ENCODE results near the gene PCDH17.

Gene PCDH17, protein sequence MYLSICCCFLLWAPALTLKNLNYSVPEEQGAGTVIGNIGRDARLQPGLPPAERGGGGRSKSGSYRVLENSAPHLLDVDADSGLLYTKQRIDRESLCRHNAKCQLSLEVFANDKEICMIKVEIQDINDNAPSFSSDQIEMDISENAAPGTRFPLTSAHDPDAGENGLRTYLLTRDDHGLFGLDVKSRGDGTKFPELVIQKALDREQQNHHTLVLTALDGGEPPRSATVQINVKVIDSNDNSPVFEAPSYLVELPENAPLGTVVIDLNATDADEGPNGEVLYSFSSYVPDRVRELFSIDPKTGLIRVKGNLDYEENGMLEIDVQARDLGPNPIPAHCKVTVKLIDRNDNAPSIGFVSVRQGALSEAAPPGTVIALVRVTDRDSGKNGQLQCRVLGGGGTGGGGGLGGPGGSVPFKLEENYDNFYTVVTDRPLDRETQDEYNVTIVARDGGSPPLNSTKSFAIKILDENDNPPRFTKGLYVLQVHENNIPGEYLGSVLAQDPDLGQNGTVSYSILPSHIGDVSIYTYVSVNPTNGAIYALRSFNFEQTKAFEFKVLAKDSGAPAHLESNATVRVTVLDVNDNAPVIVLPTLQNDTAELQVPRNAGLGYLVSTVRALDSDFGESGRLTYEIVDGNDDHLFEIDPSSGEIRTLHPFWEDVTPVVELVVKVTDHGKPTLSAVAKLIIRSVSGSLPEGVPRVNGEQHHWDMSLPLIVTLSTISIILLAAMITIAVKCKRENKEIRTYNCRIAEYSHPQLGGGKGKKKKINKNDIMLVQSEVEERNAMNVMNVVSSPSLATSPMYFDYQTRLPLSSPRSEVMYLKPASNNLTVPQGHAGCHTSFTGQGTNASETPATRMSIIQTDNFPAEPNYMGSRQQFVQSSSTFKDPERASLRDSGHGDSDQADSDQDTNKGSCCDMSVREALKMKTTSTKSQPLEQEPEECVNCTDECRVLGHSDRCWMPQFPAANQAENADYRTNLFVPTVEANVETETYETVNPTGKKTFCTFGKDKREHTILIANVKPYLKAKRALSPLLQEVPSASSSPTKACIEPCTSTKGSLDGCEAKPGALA (N-terminal part only)

DNA sequence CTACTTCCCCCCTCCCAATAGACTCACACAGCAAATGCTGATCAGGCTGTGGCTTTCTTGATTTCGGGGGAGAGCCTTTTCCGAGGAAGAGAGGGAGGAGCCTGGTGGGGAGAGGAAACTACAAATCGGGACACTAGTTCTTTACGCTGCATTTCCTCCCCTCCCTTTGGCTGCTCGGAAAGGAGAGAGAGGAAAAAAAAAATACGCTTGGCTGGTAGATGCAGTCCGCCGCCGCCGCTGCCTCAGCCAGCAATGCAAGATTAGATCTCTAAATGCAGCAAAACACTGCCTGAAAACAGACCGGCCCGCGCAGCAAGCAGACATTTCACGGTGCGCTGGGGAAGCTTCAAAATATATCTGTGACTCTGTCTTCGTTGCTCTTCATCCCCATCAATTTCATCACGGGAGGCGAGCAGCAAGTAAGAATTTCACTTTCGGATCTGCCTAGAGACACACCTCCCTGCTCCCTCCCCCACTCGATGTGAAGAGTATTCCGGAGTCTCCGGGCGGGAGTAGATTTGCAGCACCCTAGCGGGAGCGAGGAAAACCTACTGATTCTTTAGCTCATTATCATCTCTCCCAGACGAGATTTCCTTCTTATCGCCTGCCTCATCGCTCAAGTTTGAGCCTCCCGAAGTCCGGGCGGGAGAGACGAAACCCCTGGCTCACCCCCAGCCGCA is at the start of gene PCDH17:
Gene PCDH17 (plus strand): TSS at position 149 of the 680 bp plus-strand sequence. CDS start 803 bp downstream, outside the sequence.
- Histone ChIP-seq H3K27ac (peak within 1 kb of the TSS in 3 of 21 experiments; percentile 7 to 47 (median 22)), H3K4me3 (peak within 1 kb of the TSS; percentile 23 to 44 (median 33))

DNA sequence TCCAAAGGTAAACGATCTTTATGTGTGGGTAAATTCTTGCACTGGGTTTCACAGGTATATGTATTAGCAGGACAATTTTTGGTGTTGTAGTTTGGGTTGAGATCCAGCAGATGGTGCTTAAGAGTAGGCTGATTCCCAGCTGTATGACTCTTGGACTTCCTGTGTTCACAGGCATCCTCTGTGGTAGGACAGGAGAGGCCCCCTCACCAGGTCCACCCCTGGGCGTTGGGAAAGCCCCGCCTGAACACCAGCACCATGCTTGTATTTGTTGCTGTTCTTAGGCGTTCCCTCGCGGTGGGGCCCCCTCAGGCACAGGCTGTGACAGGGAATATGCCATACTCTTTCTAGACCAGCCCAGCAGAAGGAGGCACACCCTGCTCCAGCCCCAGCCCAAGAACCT is 49.5 kb upstream of the PCDH17 start:
- H3K4me3 ChIP-seq, result no peak overlapping the region
- no peak overlapping the region for H3K27ac ChIP-seq

DNA sequence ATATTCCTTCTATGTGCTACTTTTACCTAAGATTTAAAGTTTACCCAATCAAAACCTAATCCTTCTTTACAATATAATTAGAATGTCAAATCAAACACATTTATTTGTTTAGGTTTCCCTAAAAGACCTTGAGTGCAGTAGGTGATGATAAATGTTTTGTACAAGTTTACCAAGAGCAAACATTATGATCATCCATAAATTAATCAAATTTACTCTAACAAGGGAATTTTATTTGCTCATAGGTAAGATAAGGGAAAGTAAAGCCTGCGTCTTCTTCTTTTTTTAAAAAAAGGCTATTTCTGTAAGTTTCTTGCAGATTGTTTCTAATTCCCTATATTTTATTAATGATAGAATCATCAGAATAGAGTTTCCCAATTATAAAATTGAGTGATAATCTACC is 48.0 kb upstream of the PCDH17 start:
- Histone ChIP-seq H3K4me3 (no peak overlapping the region), H3K27ac (no peak overlapping the region)

DNA sequence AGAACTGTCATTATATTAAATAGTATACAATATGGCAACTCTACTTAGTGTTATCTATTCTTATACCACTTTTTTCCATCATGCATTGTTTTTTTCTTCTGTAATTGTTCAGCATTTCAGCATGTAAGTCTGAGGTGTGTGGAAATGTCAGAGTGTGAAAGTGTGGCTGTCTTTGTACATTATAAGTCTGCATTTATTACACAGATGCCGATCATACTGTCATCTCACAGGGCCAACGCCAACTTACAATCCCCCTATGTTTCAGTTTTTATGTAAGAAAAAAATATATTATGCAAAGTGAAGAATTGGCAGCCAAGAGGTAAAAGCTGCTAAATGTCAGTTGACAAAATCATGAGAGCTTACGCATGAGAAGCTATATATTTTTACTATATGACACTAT is 42.9 kb upstream of the PCDH17 start:
- H3K27ac ChIP-seq, result no peak overlapping the region
- no peak overlapping the region for H3K4me3 ChIP-seq

DNA sequence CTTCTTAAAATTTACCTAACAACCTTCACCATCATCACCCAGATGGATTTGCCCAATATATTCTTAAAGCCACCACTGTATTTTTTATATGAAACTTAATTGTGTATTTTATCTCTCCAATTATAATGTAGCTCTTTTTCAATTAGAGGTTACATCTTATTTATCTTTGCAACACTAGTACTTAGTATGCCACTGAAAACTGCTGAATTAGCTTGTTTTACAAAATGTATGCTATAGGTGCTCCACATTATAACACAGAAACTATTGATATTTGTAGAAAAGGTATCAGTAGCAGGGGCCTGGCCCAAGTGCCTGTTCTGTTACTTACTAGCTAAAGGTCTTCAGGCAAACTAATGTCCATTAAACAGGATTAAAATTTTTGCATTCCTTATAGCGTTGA is 35.8 kb upstream of the PCDH17 start:
- H3K4me3 ChIP-seq, result no peak overlapping the region

DNA sequence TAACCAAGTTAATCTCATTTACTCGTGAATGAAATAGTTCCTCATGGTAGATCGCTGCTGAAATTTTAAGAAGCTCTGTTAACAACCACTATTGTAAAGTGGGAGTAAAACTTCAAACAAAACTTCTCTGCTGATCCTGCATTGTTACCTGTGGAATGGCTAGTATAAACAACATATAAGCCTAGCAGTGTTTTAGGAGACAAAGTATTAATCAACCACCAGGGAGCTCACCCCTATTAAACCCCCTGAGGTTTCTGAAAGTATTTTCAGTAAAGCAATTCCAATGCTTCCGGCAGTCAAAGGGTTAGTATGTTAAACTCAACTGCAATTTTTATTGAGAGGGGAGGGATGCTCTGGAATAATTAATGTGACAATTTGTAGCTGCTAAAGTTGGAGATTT is 30.0 kb upstream of the PCDH17 start:
- Histone ChIP-seq H3K27ac (no peak overlapping the region), H3K4me3 (no peak overlapping the region)

More for the DNA sequence above, 35.8 kb upstream of the PCDH17 start:
- H3K27ac ChIP-seq, result no peak overlapping the region

DNA sequence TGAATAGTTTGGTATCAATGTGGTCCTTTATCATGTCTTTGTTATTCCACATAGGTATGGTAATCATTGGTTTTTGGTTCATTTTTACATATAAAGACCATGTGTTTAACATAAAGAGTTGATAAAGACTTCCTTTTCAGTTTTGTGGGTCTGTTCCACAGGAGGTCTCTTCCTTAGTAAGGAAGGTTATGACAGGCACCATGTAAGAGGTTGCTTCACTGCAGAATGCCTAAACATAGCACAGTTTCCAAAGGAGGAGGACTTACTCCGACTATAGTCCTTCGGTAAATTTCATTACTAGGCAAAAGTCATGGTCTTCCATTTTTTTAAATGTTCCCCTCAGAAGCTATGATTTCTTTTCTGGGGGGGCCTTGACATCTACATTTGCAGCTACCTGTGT is 27.1 kb upstream of the PCDH17 start:
- H3K4me3 ChIP-seq, result no peak overlapping the region
- H3K27ac ChIP-seq, result no peak overlapping the region

DNA sequence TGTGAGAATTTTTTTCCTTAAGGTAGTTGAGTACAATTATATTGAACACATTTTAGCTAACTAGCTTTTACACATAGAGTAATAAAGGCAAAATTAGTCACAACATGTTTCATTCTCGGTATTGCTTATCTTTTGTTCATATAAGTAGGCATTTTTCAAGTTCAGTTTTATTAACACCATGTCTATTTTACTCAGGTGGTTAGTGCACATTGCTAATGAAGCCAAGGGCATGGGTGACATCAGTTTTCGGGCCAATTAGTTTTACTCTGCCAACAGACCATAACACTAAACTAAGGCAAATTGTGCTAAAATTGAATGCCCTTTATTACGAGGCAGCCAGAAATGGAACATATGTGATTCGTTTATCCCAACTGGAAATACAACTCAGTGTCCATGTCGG is 19.6 kb upstream of the PCDH17 start:
- Histone ChIP-seq H3K27ac (no peak overlapping the region), H3K4me3 (no peak overlapping the region)

DNA sequence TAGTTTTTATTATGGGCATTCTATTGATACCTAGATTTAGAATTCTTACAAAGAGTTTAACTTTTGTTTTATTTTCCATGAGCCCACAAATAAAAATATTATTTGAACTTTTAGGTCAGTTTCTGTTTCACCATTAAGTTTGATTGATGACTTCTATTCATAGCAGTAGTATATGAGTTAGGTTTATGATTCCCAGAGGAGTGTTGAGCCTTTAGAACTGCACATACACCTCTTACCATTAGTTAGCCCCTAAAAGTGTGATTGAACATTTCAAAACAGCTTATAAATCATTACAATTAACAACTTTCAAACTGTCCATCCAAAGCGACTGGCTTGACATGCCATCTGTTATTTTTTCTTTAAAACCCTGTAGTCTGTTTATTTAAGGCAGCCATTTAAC is 19.0 kb upstream of the PCDH17 start:
- no peak overlapping the region for H3K27ac ChIP-seq
- no peak overlapping the region for H3K4me3 ChIP-seq

DNA sequence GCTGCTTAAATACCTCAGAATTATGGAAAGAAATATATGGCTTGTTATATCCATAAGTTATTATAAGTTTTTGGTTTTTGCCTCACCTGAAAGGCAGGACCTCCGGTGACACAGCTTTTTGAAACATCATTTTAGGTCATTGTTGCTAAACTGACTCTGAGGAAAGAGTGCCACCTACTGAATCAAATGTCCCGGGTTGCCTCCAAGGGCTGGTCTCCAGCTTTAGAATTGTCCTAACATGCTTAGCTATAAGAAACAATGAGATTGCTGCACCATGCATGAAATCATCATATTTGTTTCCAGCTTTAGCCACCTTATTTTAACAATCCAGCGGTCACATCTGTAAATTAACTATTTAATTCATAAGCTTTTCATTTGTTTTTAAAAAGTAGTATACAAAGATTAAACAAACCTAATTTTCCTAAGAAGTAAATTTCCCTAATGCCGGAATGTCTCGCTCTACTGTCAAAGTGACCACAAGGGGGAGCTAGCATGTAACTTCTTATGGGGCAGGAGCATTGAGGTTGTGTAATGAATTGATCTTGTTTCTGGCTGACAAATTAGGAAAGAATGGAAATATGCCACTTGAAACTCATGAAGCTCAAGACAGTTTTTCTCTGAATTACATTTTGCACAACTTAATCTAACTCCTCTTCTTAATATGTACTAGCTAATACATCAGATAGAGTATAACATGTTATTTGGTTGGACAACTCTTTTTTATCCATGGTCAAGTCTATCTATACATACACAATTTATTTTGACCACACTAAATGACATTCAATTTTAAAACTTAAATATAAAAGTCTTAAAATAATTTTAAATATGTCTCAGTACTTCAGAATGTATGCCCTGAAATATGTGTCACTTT is 6.7 kb upstream of the PCDH17 start:
- no peak overlapping the region for H3K4me3 ChIP-seq
- H3K27ac ChIP-seq, result no peak overlapping the region

DNA sequence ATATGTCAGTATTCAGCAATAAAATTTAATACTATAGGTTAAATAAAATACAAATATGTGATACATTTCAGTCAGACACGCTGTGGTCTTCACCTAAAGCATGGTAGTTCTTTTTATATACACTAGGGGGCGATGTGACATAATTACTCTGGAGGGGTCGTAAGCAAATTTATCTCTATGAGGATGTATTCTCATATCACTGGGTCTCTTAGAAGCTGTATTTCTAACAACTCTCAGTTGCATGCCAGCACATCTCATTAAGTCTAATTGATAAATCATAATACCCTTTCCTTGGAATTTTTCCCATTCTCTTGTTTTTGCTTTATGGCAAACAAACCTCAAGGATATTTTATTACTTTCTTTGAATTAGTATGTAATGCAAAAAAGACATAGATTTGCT is 3.9 kb upstream of the PCDH17 start:
- no peak overlapping the region for H3K27ac ChIP-seq
- no peak overlapping the region for H3K4me3 ChIP-seq

DNA sequence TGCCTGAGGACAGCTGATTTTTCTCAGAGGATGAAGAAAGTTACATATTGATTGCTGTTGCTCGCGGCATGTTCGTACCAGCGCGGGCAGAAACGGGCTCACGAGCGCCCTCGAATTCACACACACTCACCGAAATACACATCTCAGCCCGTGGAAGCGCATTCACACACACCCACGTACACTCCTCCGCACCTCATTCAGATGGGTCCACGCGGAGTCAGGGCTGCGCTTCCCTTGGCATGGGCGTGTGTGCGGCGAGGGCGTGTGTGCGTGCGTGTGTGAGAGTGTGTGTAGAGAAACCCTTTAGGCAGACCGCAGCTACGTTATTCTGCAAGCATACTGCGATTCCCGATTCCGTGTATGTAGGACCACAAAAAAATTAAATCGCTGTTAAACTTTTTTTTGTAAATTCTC is 2.1 kb upstream of the PCDH17 start:
- H3K27ac ChIP-seq, result no peak overlapping the region

DNA sequence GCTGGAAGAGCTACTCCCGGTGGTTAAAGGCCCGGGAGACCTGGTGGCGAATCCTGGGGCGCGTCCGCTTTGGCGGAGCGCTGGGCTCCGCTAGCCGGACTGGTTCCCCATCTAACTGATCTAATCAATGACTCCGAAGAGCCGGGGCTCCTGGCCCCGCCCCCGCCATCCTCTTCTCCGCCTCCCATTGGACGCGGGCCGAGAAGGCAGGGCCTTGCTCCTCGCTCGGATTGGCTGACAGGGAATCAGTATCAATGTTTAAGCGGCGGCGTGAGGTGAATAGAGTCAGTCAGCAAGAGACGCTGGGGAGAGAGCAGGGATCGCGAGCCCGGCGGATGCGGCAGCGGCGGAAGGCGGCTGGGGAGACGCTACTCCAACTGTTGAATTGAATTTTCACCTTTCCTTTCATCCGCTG is 1.7 kb upstream of the PCDH17 start:
- H3K4me3 ChIP-seq, result peak overlapping the region; percentile 23 to 44 (median 33)

More for the DNA sequence above, 2.1 kb upstream of the PCDH17 start:
- peak overlapping the region in 6 of 7 experiments; percentile 23 to 44 (median 33) for H3K4me3 ChIP-seq

DNA sequence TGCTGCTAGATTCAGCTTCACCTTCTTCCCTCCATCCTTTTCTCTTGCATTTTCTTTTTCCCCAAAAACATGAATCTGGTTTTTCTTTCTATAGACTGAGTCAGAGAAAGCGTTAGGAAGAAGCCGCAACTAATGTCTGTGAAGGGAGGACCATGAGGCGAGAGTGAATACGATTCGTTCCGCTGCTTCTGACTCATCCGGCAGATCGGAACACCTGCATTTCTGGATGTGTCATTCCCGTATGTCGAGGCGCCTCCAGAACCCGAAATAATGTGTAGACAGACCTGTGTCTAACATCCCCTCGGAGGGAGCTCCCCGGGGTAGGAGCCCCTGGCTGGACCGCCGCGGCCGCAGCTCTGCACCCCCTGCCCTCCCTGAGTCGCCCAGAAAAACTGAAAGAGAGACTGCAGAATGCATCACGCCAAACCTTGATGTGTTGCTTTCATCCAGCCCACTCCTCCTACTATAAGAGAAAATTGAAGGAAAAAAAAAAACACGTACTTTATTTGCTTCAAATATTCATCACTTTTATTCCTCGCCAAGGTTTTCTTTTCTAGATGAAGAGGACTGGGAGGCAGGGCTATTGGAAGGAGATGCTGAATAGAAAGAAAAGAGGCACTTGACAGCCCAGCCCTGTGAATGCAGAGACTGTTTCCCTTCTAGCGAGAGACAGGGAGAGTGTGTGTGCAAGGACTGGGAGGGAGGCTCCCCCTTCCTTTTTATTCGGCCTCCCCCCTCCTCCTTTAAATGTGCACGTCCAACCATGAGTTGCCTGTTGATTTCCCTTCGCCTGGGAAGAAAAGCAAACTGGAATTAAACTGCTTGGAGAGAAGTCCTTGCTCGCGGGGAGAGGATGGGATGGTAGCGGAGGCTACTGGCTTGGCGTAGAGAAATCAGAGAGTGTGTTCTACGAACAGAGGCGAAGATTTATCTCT is 616 bp upstream of the PCDH17 start:
- peak overlapping the region; percentile 23 to 44 (median 33) for H3K4me3 ChIP-seq

More for the DNA sequence above, 1.7 kb upstream of the PCDH17 start:
- H3K27ac ChIP-seq, result no peak overlapping the region

DNA sequence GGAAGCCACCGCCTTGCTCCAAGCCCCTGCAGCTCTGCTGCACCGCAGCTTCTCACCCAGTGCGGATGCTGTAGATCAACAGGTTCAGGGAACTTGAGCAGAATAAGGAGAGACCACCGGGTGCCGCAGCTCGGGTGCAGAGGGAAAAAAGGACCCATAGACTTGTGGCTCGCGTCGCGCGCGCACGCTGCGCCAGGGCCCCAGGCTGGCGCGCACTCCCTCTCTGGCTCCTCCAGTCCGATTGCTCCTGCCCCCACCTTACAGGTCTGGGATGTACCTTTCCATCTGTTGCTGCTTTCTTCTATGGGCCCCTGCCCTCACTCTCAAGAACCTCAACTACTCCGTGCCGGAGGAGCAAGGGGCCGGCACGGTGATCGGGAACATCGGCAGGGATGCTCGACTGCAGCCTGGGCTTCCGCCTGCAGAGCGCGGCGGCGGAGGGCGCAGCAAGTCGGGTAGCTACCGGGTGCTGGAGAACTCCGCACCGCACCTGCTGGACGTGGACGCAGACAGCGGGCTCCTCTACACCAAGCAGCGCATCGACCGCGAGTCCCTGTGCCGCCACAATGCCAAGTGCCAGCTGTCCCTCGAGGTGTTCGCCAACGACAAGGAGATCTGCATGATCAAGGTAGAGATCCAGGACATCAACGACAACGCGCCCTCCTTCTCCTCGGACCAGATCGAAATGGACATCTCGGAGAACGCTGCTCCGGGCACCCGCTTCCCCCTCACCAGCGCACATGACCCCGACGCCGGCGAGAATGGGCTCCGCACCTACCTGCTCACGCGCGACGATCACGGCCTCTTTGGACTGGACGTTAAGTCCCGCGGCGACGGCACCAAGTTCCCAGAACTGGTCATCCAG is 964 bp downstream of the PCDH17 start:
- no peak overlapping the region for H3K27ac ChIP-seq
- peak overlapping the region; percentile 23 to 44 (median 33) for H3K4me3 ChIP-seq

More for the DNA sequence above, 616 bp upstream of the PCDH17 start:
- peak overlapping the region in 3 of 21 experiments; percentile 7 to 47 (median 22) for H3K27ac ChIP-seq

DNA sequence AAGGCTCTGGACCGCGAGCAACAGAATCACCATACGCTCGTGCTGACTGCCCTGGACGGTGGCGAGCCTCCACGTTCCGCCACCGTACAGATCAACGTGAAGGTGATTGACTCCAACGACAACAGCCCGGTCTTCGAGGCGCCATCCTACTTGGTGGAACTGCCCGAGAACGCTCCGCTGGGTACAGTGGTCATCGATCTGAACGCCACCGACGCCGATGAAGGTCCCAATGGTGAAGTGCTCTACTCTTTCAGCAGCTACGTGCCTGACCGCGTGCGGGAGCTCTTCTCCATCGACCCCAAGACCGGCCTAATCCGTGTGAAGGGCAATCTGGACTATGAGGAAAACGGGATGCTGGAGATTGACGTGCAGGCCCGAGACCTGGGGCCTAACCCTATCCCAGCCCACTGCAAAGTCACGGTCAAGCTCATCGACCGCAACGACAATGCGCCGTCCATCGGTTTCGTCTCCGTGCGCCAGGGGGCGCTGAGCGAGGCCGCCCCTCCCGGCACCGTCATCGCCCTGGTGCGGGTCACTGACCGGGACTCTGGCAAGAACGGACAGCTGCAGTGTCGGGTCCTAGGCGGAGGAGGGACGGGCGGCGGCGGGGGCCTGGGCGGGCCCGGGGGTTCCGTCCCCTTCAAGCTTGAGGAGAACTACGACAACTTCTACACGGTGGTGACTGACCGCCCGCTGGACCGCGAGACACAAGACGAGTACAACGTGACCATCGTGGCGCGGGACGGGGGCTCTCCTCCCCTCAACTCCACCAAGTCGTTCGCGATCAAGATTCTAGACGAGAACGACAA is 1.8 kb downstream of the PCDH17 start:
- Histone ChIP-seq H3K27ac (no peak overlapping the region), H3K4me3 (peak overlapping the region in 6 of 7 experiments; percentile 4 to 37 (median 20))

Measured in skin epidermis (tissue), 12 donors.